HCT116 (cell line): ENCODE measurements around the gene PHF5A. TPM values are rescaled to one million over a fixed set of nuclear protein-coding genes. Genes with fewer than 3 reads are reported as not detected.

Experiments used
- ATAC-seq: fragments of 200-7000 bp; cut with Tn5 transposase; 2 replicates; pipeline ENCODE4 v1.9.1; 2020; ENCODE audit warnings: mild to moderate bottlenecking, moderate library complexity
- BruUV-seq: library from RNA; stranded (reverse); fragments of 400-500 nt; replicated peaks from 2 replicates; lab custom pipeline; 2021; lab: Mats Ljungman, UMichigan
- CTCF ChIA-PET: fragments of 300-600 bp; sonication (Branson Sonifier 250); formaldehyde crosslinking; loops from one replicate; lab custom pipeline; 2021; ENCODE audit warnings: antibody characterized with exemption; lab: Charles Lee
- POLR2A ChIA-PET: fragments of 300-600, 350-600 bp; sonication (Branson Sonifier 250); formaldehyde crosslinking; loops from one replicate; lab custom pipeline; 2021; ENCODE audit warnings: antibody characterized with exemption; lab: Charles Lee
- RAD21 ChIA-PET, 2 experiments: fragments of 300-600 bp; sonication (Branson Sonifier 250); formaldehyde crosslinking; loops; one replicate each; lab custom pipeline; 2023; ENCODE audit warnings: low total read pairs in 2 of 2; ENCODE audit not compliant: uncharacterized antibody in 2 of 2, unreplicated experiment in 2 of 2, low non-redundant PET in 1 of 2; lab: Charles Lee
- DNase-seq: peaks from one replicate; pipeline ENCODE4 v3.0.0-alpha.2; 2010; ENCODE audit warnings: low read depth, low spot score
- H2AFZ ChIP-seq: fragments of 200-600 bp; shearing (Covaris generic), sonication (generic); 2 replicates; pipeline ENCODE4 v1.6.1; 2017; ENCODE audit warnings: low read depth, mixed run types, mixed read lengths, antibody characterized with exemption, low read length; ENCODE audit not compliant: poor library complexity, severe bottlenecking
- H3K27ac ChIP-seq: 2 replicates; pipeline ENCODE4 v1.5.1; 2012; ENCODE audit warnings: low read depth, low read length
- H3K27me3 ChIP-seq: fragments of 200-600 bp; sonication (generic); 2 replicates; pipeline ENCODE4 v1.6.1; 2016; ENCODE audit warnings: mixed run types, low read length, mixed read lengths; ENCODE audit not compliant: insufficient read depth
- H3K36me3 ChIP-seq, 2 experiments: fragments of 200-500 bp in 1 of 2; fragments of 200-600 bp in 1 of 2; sonication (Bioruptor generic) in 1 of 2; sonication (generic) in 1 of 2; 2 replicates each; pipeline versions ENCODE4 v1.5.1 to v1.6.1; 2014 to 2016; ENCODE audit warnings: low read length in 2 of 2, inconsistent platforms in 1 of 2, mixed read lengths in 1 of 2, mixed run types in 1 of 2; ENCODE audit not compliant: insufficient read depth in 2 of 2, control insufficient read depth in 1 of 2
- H3K4me1 ChIP-seq, 2 experiments: fragments of 200-600 bp in 1 of 2; sonication (generic) in 1 of 2; 2 replicates each; pipeline versions ENCODE4 v1.5.1 to v1.6.1; 2012 to 2017; ENCODE audit warnings: low read length in 2 of 2, inconsistent platforms in 1 of 2, mild to moderate bottlenecking in 1 of 2, mixed read lengths in 1 of 2, mixed run types in 1 of 2, moderate library complexity in 1 of 2; ENCODE audit not compliant: insufficient read depth in 2 of 2, control insufficient read depth in 1 of 2
- H3K4me2 ChIP-seq: fragments of 200-600 bp; sonication (generic); 2 replicates; pipeline ENCODE4 v1.6.1; 2017; ENCODE audit warnings: mixed run types, low read length, mixed read lengths
- H3K4me3 ChIP-seq, 2 experiments: fragments of 200-600 bp in 1 of 2; sonication (generic) in 1 of 2; replicated peaks in 1 of 2; 2 replicates each; pipeline ENCODE4 v1.5.1; 2011 to 2016; ENCODE audit warnings: low read length in 2 of 2, control low read depth in 1 of 2, low read depth in 1 of 2, mild to moderate bottlenecking in 1 of 2, mixed read lengths in 1 of 2, mixed run types in 1 of 2
- H3K79me2 ChIP-seq: fragments of 200-600 bp; sonication (generic); 2 replicates; pipeline ENCODE4 v1.6.1; 2017; ENCODE audit warnings: mild to moderate bottlenecking, mixed run types, low read length, moderate library complexity, mixed read lengths; ENCODE audit not compliant: insufficient read depth
- H3K9ac ChIP-seq: fragments of 200-600 bp; sonication (generic); 2 replicates; pipeline ENCODE4 v1.6.1; 2016; ENCODE audit warnings: low read length, mixed read lengths
- H3K9me2 ChIP-seq: fragments of 200-600 bp; sonication (generic), shearing (Covaris generic); 2 replicates; pipeline ENCODE4 v1.6.1; 2017; ENCODE audit warnings: mixed run types, mild to moderate bottlenecking, moderate library complexity; ENCODE audit not compliant: insufficient read depth
- H3K9me3 ChIP-seq, 2 experiments: fragments of 200-500 bp in 1 of 2; fragments of 200-600 bp in 1 of 2; sonication (Bioruptor generic) in 1 of 2; sonication (generic) in 1 of 2; 2 replicates each; pipeline ENCODE4 v1.6.1; 2014 to 2017; ENCODE audit warnings: low read length in 2 of 2, mixed read lengths in 2 of 2, inconsistent platforms in 1 of 2, low read depth in 1 of 2, mild to moderate bottlenecking in 1 of 2, mixed run types in 1 of 2, moderate library complexity in 1 of 2; ENCODE audit not compliant: control insufficient read depth in 1 of 2, insufficient read depth in 1 of 2
- H4K20me1 ChIP-seq: fragments of 200-600 bp; sonication (generic), shearing (Covaris generic); 2 replicates; pipeline ENCODE4 v1.6.1; 2017; ENCODE audit warnings: mixed run types, mild to moderate bottlenecking, moderate library complexity; ENCODE audit not compliant: insufficient read depth
- ATF3 ChIP-seq: IDR thresholded peaks from 2 replicates; pipeline ENCODE4 v1.6.1; 2012
- CBX3 ChIP-seq: IDR thresholded peaks from 2 replicates; pipeline ENCODE4 v1.6.1; 2012; ENCODE audit warnings: low read depth
- EGR1 ChIP-seq: IDR thresholded peaks from 2 replicates; pipeline ENCODE4 v1.6.1; 2012; ENCODE audit warnings: low read depth
- EZH2 ChIP-seq: fragments of 200-600 bp; sonication (generic); IDR thresholded peaks from 2 replicates; pipeline ENCODE4 v1.6.1; 2017; ENCODE audit warnings: antibody characterized with exemption, mixed run types
- EZH2phosphoT487 ChIP-seq: fragments of 200-600 bp; IDR thresholded peaks from 2 replicates; pipeline ENCODE4 v1.6.1; 2018; ENCODE audit warnings: antibody characterized with exemption, borderline replicate concordance
- JUND ChIP-seq: IDR thresholded peaks from 2 replicates; pipeline ENCODE4 v1.6.1; 2012
- MAX ChIP-seq: IDR thresholded peaks from 2 replicates; pipeline ENCODE4 v1.6.1; 2012
- POLR2A ChIP-seq: IDR thresholded peaks from 2 replicates; pipeline ENCODE4 v1.7.0; 2011; ENCODE audit warnings: borderline replicate concordance; ENCODE audit not compliant: insufficient read depth, insufficient read length; ENCODE audit errors: extremely low read depth
- RAD21 ChIP-seq: IDR thresholded peaks from 2 replicates; pipeline ENCODE4 v1.6.1; 2012; ENCODE audit warnings: low read depth, mild to moderate bottlenecking
- REST ChIP-seq: IDR thresholded peaks from 2 replicates; pipeline ENCODE4 v1.6.1; 2012; ENCODE audit warnings: low read depth
- SIN3A ChIP-seq: IDR thresholded peaks from 2 replicates; pipeline ENCODE4 v1.6.1; 2012; ENCODE audit warnings: low read depth
- SP1 ChIP-seq: IDR thresholded peaks from 2 replicates; pipeline ENCODE4 v1.6.1; 2012; ENCODE audit warnings: low read depth
- SRF ChIP-seq: IDR thresholded peaks from 2 replicates; pipeline ENCODE4 v1.6.1; 2012; ENCODE audit warnings: low read depth
- TCF7L2 ChIP-seq: IDR thresholded peaks from 2 replicates; pipeline ENCODE4 v1.7.0; 2011; ENCODE audit warnings: borderline replicate concordance, inconsistent platforms; ENCODE audit not compliant: insufficient read depth, insufficient read length; ENCODE audit errors: extremely low read depth
- ZBTB33 ChIP-seq: IDR thresholded peaks from 2 replicates; pipeline ENCODE4 v1.6.1; 2011; ENCODE audit warnings: mild to moderate bottlenecking, low read length, moderate library complexity; ENCODE audit not compliant: insufficient replicate concordance; ENCODE audit errors: extremely low read depth
- ZFX ChIP-seq: fragments of 450-650 bp; IDR thresholded peaks from 2 replicates; pipeline ENCODE4 v1.6.1; 2017
- ZNF274 ChIP-seq: fragments of 200-500 bp; sonication (Bioruptor generic); IDR thresholded peaks from 2 replicates; pipeline ENCODE4 v1.6.1; 2014; ENCODE audit warnings: mild to moderate bottlenecking, low read depth, low read length, inconsistent platforms
- intact Hi-C: fragments of 100-400 bp; cut with micrococcal nuclease; formaldehyde crosslinking; loops from 2 replicates; pipeline ENCODE4 v1.10.0; 2022
- total RNA-seq: library from RNA; stranded (reverse); gene quantifications from one replicate; pipeline ENCODE4 v1.2.1, GENCODE V29; 2021; ENCODE audit not compliant: unreplicated experiment

The PHF5A gene
- total RNA-seq, 1 experiment from 2014 or later: 86.0 TPM

- TF ChIP-seq ZNF274: no peak
- TF ChIP-seq, all 23 proteins: peak for 2
Observed at GRCh38 chr22:41444360-41445128, 23.9 kb downstream of the PHF5A start (continued).

- no peaks in the 10 kb centered on the region for H3K9me2 ChIP-seq
- H3K27me3 ChIP-seq: no peaks in the 10 kb centered on the region
- H3K4me3 ChIP-seq: no peak overlapping the region
- H4K20me1 ChIP-seq: no peaks in the 10 kb centered on the region
- H3K4me2 ChIP-seq: no peak overlapping the region
- H3K36me3 ChIP-seq: peaks cover 10 to 14% of the 10 kb centered on the region in 2 experiments; a peak in 3 of 4 replicates
- no peaks in the 10 kb centered on the region for H3K9me3 ChIP-seq
- H3K9ac ChIP-seq: no peak overlapping the region
- RAD21 ChIA-PET: no interaction called here
- H3K79me2 ChIP-seq: peaks cover 86% of the 10 kb centered on the region
- CTCF ChIA-PET: no interaction called here
- POLR2A ChIA-PET: no interaction called here
- no peak overlapping the region for H2AFZ ChIP-seq
- no peak for ATAC-seq
- H3K4me1 ChIP-seq: peaks cover 3 to 20% of the 10 kb centered on the region in 2 experiments; a peak in 2 of 4 replicates
- intact Hi-C loops: loop anchor here (10.0 kb wide), 1 partner anchor 348 kb away; the partner anchor contains the start of gene EP300
- H3K27ac ChIP-seq: no peak overlapping the region
- no TSS peak for BruUV-seq
- no peak for DNase-seq
- TF ChIP-seq POLR2A (no peak), REST (no peak), JUND (no peak), TCF7L2 (no peak), RAD21 (no peak), MAX (no peak), SIN3A (no peak), EZH2phosphoT487 (no peak), ZBTB33 (no peak), ATF3 (no peak), EZH2 (no peak), SP1 (no peak), SRF (no peak), ZNF274 (no peak), ZFX (no peak), CBX3 (no peak), EGR1 (no peak)
Observed at GRCh38 chr22:41442240-41442792, 26.2 kb downstream of the PHF5A start.
